ENCODE results near the gene SEPHS1. TPM values are rescaled to one million over a fixed set of nuclear protein-coding genes. Genes with fewer than 3 reads are reported as not detected.
A peak's percentile ranks its signal among the peaks of the same experiment; 100 is the strongest.

The SEPHS1 gene
- total and polyA plus RNA-seq, 2 of the 8 experiments (the other 6 are each of a cell fraction or from before 2014, with no cell fraction given) = 270 to 683 TPM

- no peak overlapping the region for H3K4me3 ChIP-seq (ENCODE audit: extremely low read depth in 1 of 4, insufficient read depth in 2 of 4, low read depth in 3 of 4, low read length in 4 of 4)
- ChIA-PET POLR2A (ENCODE audit: partially characterized antibody) (interaction anchor here (0.9 to 5.6 kb wide), 3 partner anchors 12 to 26 kb away, joined by 3 to 23 read pairs (median 5); no protein-coding TSS in a partner anchor), CTCF (ENCODE audit: partially characterized antibody) (interaction anchor here (0.7 to 8.6 kb wide), 19 partner anchors 8 to 723 kb away, joined by 3 to 147 read pairs (median 4); no protein-coding TSS in a partner anchor)
- H3K9me3 ChIP-seq (ENCODE audit: insufficient read depth in 2 of 2, low read depth in 1 of 2, low read length in 1 of 2) = no peaks in the 10 kb centered on the region
- H3K36me3 ChIP-seq (ENCODE audit: control insufficient read depth in 2 of 4, insufficient read depth in 4 of 4, low read length in 3 of 4) = no peaks in the 10 kb centered on the region
- no peak overlapping the region for H3K56ac ChIP-seq (replicated peaks; ENCODE audit: insufficient read length, low read depth, low read length)
- no peak overlapping the region for H3K4me2 ChIP-seq (ENCODE audit: insufficient read depth in 1 of 2, low read depth in 2 of 2, low read length in 2 of 2)
- no peak overlapping the region for H3K23ac ChIP-seq (ENCODE audit: insufficient read length)
- DNase-seq (ENCODE audit: low read depth in 1 of 2, low spot score in 2 of 2) = no peak
- no peaks in the 10 kb centered on the region for H3K4me1 ChIP-seq (replicated peaks in 1 of 4; ENCODE audit: control insufficient read depth in 3 of 4, insufficient read depth in 4 of 4, low read length in 3 of 4)
- no peak overlapping the region for H3K18ac ChIP-seq (ENCODE audit: extremely low read depth, low read length)
- no peak overlapping the region for H3K27ac ChIP-seq (ENCODE audit: low read depth, low read length)
- no peak for FAIRE-seq
- H4K8ac ChIP-seq (ENCODE audit: extremely low read depth, insufficient read depth, low read length) = no peak overlapping the region
- H3K79me1 ChIP-seq (ENCODE audit: low read depth, low read length) = no peaks in the 10 kb centered on the region
- H3K14ac ChIP-seq (ENCODE audit: insufficient read length) = no peak overlapping the region
- H4K91ac ChIP-seq (replicated peaks; ENCODE audit: insufficient read length, low read length) = no peak overlapping the region
- H2AFZ ChIP-seq (ENCODE audit: low read length) = 0 out of 2 replicates have a peak overlapping the region, but pooled peaks have one; percentile 2
- H4K5ac ChIP-seq (ENCODE audit: insufficient read length, low read depth, low read length) = no peak overlapping the region
- H2BK20ac ChIP-seq (ENCODE audit: low read length) = no peak overlapping the region
- H2BK15ac ChIP-seq (ENCODE audit: low read length) = no peak overlapping the region
- no peak overlapping the region for H2BK12ac ChIP-seq (ENCODE audit: low read depth, low read length)
- H4K20me1 ChIP-seq (replicated peaks in 1 of 2; ENCODE audit: control insufficient read depth in 1 of 2, insufficient read depth in 2 of 2, low read length in 2 of 2) = no peaks in the 10 kb centered on the region
- no peak overlapping the region for H3K4ac ChIP-seq (replicated peaks; ENCODE audit: insufficient read length, low read depth, low read length)
- H2AK5ac ChIP-seq (ENCODE audit: low read depth, low read length) = no peak overlapping the region
- H2BK5ac ChIP-seq (ENCODE audit: low read depth, low read length) = no peak overlapping the region
- H3K23me2 ChIP-seq (ENCODE audit: low read depth, low read length) = no peaks in the 10 kb centered on the region
- H3K27me3 ChIP-seq (replicated peaks in 1 of 4; ENCODE audit: control insufficient read depth in 3 of 4, extremely low read depth in 1 of 4, insufficient read depth in 3 of 4, low read length in 3 of 4) = no peaks in the 10 kb centered on the region
- 87% methylated on average over 6 of the region's 6 CpGs; no CpG with 5 or more reads in 1 of the 2 experiments for WGBS, 2 experiments (ENCODE audit: extremely low coverage in 1 of 2, insufficient coverage in 1 of 2, insufficient read length in 1 of 2, insufficient replicate concordance in 2 of 2, low coverage in 1 of 2, low lambda C conversion rate in 2 of 2, missing lambda C conversion rate in 1 of 2)
- H3K79me2 ChIP-seq (ENCODE audit: control insufficient read depth in 1 of 2, insufficient read depth in 2 of 2, low read length in 2 of 2) = no peaks in the 10 kb centered on the region
- H2BK120ac ChIP-seq (replicated peaks; ENCODE audit: low read depth, low read length) = no peak overlapping the region
- no peak overlapping the region for H3K9ac ChIP-seq (replicated peaks in 1 of 4; ENCODE audit: extremely low read depth in 1 of 4, low read depth in 3 of 4, low read length in 3 of 4)
Measured at GRCh38 chr10:13376297-13376696, 28.2 kb upstream of the SEPHS1 start.

Data from H1 (cell line).